NCI-H2227 (cell line): ENCODE measurements around the gene DHX38.

Source experiments
- DNase-seq: peaks from one replicate; lab custom pipeline; 2025; ENCODE audit not compliant: unreplicated experiment; lab: John Stamatoyannopoulos, UW

Gene DHX38

DNA sequence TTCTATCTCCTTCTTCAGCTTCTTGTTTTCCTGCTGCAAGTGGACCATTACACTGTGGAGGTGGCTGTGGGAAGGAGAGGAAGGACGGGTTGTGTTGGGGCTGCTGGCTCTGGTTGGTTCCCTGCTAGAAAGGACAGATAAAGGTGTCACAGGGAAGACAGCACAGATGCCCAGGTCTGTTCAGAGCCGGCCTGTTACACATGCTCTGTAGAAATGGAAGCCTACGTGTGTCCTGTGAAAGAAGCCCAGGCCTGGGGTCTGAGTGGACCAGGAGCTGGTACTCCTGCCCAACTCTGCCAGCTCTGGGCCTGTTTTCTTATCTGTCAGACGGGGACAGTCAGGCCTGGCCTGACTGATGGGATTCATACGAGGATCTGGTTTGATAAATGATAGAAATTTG is 26.4 kb downstream of the DHX38 start:
- no peak for DNase-seq

DNA sequence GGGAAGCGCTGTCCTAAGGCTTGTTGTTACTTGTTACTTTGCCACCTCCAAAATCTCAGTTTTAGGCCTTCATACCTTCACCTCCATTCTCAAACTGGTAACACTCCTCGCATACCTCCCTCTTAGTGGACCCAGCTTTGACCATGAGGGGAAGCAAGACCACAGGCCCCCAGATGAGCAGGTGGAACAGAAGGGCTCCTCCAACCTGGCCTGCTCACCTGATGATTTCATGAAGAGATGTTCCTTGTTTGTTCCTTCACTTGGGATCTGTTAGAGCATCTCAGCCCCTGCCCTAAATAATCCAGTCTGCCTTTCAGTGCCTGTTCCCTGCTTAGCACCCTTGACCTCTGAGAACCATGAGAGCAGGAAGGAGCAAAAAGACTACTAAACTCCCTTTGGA is 28.7 kb downstream of the DHX38 start:
- DNase-seq = no peak

DNA sequence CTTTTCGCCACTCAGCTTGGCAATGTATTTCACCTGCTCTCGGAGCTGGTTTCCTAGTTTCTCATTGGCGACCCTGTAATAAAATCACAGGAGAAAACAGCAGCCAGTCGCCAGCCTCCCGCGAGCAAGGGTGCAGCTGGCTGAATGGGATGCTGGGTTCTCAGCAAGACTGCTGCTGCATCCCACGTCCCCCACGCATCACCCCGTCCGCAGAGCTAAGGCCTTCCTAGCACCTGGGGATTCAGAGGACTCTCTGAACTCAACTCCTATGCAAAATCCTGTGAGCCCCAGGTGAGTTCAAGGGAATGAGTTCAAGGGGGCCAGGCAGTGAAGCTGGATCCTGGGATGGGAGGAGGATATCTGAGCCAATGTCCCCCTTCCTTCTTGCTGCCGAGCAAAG is 29.3 kb downstream of the DHX38 start:
- DNase-seq = no peak

DNA sequence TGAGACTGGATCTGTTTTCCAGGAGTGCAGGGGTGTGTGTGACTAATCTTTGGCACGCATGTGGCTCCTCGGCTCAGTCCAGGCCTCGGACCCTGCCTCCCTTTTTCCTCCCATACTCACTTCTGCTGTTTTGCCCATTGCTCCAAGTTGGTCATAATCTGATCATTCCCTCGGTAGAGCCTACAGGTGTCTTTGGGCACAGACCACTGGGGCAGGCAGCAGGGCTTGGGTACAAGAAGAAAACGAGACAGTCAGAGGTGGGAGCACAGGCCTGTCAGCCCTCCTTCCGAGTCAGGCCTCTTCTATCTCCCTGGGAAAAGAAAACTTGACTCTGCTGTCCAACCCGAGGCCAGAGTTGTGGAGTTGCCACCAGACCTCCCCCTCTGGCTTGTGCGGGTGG is 29.8 kb downstream of the DHX38 start:
- DNase-seq = no peak

DNA sequence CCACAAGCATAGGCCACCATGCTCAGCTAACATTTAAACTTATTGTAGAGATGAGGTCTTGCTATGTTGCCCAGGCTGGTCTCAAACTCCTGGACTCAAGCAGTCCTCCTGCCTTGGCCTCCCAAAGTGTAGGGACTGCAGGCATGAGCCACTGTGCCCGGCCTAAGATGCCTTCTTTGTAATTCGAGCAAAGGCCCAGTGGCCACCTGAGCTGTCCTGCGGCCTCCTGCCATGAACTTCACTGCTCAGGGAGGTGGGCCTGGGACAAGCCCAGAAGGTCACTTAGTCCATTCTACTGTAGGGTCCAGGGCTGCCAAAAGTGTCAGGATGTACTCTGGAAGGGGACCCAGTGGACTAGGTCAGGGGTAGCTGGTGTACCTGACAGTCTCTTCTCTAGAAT is 30.5 kb downstream of the DHX38 start:
- DNase-seq = no peak

DNA sequence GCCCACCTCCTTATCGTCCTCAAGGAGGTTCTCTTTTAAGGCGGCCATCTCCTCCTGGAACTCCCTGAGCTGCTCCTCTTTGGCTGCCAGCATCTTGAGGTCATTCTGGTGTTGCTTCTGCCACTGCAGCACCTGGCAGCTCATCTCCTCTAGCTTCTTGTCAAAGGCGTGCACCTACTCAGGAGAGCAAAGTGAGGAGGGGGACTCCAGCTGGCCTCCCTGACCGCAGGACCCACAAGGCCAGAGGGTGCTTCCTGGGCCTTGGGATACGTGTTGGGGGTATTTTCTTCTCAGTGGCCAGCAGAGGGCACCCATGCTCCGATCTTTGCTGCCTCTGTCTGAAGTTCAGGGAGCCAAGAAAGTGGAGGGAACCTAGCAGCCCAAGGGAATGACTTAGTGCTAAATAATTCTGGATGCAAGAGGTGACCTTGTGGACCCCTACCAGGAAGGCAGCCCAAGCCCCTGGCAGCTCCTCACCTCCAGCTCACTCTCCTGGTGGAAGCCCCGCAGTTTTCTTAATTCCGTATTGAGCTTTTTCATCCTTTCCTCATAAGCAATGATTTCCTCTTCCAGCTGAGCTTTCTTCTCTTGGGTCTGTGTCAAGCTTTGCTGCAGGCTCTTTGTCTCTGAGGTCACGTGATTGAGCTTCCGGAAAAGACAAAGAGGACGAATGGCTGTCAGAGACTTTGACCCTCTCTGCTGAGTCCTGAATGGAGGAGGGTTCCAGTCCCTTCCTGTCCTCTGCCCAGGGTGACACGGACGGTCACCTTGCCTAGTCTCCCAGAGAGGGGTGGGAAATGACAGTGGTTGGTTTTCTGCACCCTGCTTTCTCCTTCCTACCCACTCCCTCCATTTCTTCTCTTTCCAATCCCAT is 31.4 kb downstream of the DHX38 start:
- peak; percentile 64 for DNase-seq

DNA sequence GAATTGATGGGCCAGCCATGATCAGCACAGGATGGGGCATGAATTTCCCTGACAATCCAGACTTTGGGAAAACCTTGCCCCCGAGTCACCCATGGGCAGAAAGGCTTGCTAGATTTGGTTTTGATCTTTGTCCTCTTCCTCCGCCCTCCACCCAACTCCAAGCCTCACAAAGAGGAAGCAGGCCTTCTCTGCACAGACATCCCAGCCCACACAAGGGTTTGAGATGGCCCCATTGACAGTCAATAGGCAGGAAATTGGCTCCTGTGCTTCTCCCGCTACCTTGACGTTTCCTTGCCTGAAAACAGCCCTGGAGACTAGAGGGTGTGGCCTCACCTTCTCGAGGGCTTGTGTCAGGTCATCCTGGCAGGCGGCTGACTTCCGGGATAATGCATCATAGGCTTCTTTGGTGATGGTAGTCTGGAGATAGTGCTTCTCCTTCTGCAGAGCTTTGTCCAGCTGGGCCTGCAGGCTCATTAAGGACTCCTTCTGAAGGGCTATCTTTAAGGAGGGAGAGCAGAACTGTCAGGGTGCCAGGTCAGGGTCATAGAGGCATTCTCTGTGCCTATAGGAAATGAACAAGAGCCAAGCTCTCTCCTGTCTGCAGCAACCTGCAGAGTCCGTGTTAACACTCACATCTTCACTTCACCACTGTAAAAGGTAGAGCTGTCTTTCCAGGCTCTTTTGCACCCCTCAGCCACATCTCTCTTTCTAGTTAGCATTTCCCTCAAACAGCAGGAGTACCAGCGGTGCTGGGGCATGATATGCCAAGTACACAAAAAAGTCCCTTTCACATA is 32.2 kb downstream of the DHX38 start:
- no peak for DNase-seq

DNA sequence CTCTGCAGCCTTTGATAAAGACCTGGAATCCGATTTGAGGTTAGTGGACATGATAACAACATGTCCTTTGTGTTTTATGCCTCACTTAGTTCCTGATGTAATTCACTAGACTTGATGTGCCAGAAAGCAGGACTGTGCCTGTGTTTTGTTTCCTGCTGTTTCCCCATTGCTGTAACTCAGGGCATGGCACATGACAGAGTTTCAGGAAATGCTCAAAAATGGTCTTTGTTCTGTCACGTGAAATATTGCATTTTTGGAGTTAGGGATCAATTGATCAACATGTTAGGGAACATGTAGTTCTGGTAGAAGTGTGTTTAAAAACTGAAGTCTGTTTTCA is 32.8 kb downstream of the DHX38 start:
- DNase-seq = no peak

DNA sequence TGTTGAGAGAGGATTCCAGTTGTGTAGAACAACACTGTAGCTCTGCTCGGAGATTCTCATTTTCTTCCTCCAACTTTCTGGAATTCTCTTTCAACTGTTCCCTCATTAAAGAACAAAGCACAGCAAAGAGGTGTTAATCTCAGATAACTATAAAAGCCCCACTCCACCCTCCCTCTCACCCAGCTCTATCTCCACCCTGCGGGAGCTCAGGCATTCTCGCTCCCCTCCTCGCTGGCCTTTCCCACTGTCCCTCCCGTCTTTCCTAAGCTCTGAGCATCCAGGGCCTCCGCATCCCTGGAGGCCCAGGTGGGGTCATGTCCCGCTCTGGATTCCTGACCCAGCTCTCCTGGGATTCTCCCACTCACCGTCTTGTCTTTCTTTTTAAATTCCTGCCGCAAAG is 35.1 kb downstream of the DHX38 start:
- no peak for DNase-seq

DNA sequence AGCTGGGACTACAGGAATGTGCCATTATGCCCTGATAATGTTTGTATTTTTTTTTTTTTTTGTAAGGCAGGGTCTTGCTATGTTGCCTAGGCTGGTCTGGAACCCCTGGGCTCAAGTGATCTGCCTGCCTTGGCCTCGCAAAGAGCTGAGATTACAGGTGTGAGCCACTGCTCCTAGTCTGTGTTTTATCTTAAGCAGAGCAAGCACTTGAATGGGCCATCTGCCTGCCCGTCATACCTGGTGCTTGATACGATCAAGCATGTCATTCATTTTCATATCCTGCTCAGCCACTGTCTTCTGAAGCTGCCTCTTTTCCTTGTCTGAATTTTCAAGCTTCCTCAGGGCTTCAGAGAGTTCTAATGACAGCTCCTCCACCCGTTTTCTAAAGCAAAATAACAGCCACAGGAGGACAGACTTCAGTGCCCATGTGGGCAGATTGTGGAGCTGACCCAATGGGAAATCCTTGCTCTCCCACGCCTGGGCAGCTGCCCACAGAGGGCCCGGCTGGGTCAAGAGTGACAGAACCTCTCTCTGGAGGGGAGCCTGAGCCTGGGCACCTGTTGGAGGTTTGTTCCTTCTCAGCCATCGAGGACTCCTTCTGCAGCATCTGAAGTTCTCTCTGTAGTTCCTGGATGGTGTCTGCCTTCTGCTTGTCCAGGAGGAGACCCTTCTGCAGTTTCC is 36.5 kb downstream of the DHX38 start:
- no peak for DNase-seq

DNA sequence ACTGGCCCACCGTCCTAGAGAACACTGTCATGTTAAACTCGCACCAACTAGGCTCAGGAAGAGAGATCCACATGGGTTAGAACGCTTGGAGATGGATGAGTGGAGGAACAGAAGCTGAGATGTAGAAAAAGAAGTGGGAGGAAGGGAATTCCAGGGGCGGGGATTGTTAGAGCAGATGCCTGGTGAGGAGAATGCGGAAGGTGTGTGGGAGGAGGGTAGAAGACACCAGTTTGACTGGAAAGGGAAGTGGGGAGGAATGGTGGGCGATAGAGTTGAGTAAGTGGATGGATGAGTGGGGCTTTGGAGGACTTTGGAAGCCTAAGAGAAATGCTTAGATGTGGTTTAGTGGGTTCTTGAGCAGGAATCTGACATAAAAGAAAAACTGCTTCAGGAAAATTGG is 37.4 kb downstream of the DHX38 start:
- DNase-seq = no peak

DNA sequence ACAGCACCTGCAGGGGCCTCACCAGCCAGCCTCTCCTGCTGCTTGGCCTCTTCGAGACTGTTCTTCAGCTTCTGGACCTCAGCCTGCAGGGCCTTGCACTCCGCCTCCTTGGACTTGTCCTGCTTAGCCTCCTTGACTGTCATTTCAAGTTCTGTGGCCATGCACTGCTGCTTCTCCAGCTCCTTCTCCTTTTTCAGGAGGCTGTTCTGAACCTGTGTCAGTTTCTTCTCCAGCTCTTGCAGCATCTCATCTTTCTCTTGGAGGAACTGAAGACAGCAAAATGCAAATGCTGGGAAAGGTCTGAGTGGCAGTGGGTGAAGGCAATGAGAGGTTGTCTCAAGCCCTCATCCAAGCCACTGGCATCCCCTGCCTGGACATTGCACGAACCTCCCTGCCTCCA is 39.1 kb downstream of the DHX38 start:
- DNase-seq = no peak

DNA sequence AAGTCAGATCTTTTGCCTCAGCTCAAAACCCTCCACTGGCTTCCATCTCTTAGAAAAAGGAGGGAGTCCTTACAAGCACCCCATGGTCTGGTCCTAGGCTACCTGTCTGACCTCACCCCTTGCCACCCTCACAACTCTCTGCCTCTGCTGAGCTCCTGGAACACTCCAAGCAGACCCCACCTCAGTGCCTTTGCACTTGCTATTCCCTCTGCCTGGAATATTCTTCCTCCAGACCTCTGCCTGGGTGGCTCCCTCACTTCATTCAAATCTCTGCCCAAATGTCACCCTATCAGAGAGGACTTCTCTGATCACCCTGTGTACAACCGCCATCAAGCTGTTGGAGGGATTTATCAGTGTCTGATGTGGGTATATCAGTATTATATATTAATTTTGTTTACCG is 40.9 kb downstream of the DHX38 start:
- no peak for DNase-seq

DNA sequence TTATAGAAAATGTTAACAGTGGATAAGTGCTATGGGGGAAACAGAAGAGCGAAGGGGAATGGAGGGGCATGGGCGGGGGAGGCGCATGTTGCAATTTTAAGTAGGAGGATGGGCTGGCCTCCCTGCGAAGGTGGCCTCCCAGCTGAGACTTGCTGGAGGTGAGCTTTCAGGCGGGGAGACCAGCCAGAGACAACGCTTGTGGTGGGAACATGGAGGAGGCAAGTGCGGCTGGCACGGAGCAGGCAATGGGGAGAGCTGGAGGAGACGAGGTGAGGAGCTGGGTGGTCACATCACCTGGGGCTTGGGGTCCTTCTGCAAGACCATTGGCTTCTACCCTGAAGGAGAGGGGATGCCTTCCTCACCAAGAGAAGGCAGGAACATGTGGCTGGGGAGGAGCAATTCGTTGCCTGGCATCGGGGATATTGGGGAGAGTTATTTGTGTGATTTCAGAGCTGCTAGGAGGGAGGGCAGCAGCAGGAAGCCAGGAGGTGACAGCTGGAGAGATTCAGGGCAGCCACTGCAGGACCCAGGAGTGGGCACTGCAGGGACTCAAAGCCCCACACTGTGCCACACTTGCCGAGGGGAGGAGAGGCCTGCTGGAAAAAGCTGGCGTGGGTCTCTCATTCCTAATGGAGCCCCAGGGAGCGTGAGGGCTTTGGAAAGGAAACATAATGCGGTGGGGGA is 43.9 kb downstream of the DHX38 start:
- no peak for DNase-seq

DNA sequence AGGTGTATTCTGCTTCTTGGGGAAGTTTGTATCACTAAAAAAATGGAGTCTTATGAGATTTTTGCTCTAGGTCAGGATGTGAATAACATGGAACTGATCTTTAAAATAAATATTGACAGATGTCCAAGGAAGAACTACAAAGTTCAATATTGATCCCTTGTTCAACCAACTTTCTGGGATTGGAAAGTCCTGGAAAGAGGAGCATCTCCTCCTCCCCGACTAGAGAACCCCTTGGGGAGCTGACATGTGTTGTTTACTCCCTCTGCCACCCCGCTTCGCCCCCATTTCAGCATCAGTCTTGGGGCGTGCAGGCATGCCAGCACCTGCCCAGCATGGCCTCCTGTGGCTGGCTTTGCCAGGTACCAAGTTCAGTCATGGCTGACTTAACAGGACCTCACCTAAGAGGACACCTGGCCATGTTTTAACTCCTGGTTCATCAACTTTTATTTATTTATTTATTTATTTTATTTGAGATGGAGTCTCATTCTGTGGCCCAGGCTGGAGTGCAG is 44.5 kb downstream of the DHX38 start:
- no peak for DNase-seq

DNA sequence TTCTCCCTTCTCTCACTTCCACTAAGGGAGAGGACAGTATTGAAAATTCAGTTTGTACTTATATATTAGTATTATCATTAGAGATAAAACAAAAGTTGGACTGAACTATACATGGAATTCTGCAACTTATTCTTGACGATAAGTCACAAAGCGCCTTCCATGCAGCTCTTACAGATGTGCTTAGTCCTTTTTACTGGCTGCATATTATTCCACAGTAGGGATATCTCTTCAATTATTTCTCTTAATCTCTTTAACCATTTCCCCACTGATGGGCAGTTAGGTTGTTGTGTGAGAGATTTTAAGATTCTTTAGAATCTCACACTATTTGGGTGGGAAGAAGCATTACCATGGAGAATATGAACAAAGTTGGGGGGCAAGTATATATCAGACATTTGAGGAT is 46.3 kb downstream of the DHX38 start:
- no peak for DNase-seq

DNA sequence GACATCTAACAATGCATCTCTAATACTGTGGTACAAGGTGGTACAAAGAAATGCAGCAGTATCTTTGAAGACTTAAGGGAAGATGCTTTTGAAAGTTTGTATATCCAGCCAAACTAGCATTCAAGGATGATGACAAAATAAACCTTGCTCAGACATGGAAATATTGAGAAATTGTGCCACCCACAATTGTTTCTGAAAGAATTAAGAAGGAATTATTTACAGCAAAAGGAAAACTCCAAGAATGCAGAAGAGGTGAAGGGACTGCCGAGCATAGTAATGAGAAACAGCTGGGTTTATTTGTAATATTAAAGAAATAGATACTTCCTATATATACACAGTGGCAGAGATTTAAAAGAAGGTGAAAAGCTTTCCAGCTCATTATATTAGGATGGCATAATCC is 48.8 kb downstream of the DHX38 start:
- DNase-seq = no peak

DNA sequence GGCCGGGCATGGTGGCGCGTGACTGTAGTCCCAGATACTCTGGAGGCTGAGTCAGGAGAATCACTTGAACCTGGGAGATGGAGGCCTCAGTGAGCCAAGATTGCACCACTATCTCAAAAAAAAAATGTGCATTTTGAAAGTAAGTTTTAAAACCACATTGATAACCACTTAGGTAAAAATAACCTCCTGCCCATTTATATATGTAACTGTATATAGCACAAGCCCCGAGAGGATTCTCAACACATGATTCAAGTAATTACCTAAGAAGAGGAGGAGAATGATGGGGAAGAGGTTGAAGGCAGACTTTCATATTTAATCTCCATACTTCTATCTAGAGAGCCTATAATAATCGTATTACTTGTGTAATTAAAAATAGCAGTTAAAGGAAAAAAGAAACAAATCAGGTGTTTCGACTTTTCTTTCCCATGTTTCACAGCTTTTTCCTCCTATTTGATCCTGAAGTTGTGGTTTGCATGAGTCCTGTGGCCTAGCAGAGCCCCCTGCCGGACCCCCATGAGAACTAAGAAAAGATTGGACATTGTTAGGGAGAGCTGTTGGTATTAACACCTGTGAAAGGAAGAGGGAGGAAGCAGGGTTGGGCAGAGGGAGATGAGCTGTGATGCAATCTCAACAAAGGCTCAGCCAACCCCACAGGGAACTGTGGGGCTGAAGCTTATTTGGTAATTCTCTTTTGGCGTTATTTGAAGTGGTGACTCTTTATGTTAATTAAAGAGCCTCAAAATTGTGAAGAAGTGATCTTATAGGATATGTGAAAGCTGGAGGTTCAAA is 56.2 kb downstream of the DHX38 start:
- DNase-seq = no peak

DNA sequence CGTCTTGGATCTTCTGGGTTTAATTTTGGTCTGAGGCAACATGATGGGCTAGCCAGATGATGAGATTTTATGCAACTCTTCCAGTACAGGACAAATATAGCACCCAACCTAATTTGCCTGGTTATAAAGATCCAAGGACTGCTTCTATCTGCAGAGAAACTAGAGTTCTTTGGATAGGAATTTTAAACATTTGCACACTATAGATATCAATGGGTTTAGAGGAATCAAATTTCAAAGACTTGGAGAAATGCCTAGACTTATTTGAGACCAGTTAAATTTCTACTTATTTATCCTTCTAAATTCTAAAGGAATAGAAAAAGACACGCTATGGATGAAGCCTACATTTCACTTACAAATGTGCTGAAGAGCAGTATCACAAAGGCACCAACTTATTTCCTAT is 65.7 kb downstream of the DHX38 start:
- DNase-seq = no peak

DNA sequence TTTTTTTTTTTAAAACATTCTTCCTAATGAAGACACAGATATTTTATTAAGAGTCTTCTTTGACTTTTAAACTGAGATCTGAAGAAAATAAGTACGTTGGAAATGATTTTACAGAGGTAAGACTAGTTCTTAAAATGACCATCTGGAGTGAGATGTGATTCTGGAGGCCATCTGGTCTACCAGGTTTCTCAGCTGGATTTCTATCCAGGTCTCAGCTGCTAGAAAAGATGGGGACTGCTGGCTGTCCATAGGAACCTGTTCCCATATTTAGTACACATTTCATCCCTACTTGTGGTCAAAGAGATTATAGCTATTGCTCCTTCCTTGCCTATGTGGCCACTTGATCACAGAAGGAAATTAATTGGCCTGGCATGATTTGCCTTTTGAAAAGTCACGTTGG is 66.2 kb downstream of the DHX38 start:
- DNase-seq = no peak
